ENCODE data around the gene SLC33A1.

- TF ChIP-seq EZH2 (IDR thresholded peaks at IDR 0.05; ENCODE audit: borderline replicate concordance, low read depth, low read length, severe bottlenecking): no peak
- TF ChIP-seq CTCF (IDR thresholded peaks at IDR 0.05; ENCODE audit: borderline replicate concordance, extremely low read depth, low read length, poor library complexity, severe bottlenecking): no peak
Observed at GRCh38 chr3:155889952-155890351, 35.7 kb upstream of the SLC33A1 start.

Measured in DND-41 (cell line).